PC-3 (cell line): Measurements from ENCODE around the gene DGKG.

Experiments
- CTCF ChIP-seq: fragments of 300-600 bp; sonication (generic); conservative IDR thresholded peaks from 2 replicates; pipeline ENCODE4 v1.5.1; 2017; ENCODE audit warnings: antibody characterized with exemption, low read depth, mild to moderate bottlenecking, low read length
- EZH2 ChIP-seq: fragments of 300-600 bp; sonication (generic); IDR thresholded peaks from one replicate; pipeline ENCODE4 v1.6.1; 2017; ENCODE audit warnings: antibody characterized with exemption, mild to moderate bottlenecking, low read length; ENCODE audit not compliant: unreplicated experiment
- EZH2phosphoT487 ChIP-seq: fragments of 300-600 bp; sonication (generic); IDR thresholded peaks from 2 replicates; pipeline ENCODE4 v1.6.1; 2018; ENCODE audit warnings: mild to moderate bottlenecking, antibody characterized with exemption, low read length, borderline replicate concordance

GRCh38 chr3:186162221-186162620, 199.8 kb downstream of the DGKG start:
- TF ChIP-seq CTCF (no peak), EZH2 (no peak), EZH2phosphoT487 (no peak)
